Measurements from ENCODE around the gene TRIM14. TPM values are rescaled to one million over a fixed set of nuclear protein-coding genes. Genes with fewer than 3 reads are reported as not detected.

TRIM14 gene
- total and polyA plus RNA-seq, 2 donors (not counting 1 experiment from before 2014, with no cell fraction given): 22.5 to 23.9 TPM

- Histone ChIP-seq H3K27ac (ENCODE audit: low read length in 2 of 2) (no peak overlapping the region), H3K27me3 (replicated peaks in 1 of 4; ENCODE audit: control extremely low read depth in 1 of 4, control insufficient read depth in 3 of 4, insufficient read depth in 4 of 4, low read length in 3 of 4) (no peaks in the 10 kb centered on the region), H4K20me1 (ENCODE audit: control insufficient read depth, insufficient read depth, low read length, poor library complexity, severe bottlenecking) (no peaks in the 10 kb centered on the region), H3K79me2 (ENCODE audit: control insufficient read depth, insufficient read depth, low read length) (peaks cover 43% of the 10 kb centered on the region), H2AFZ (ENCODE audit: insufficient read depth, low read depth, low read length, poor library complexity, severe bottlenecking) (no peak overlapping the region), H3K4me1 (ENCODE audit: control insufficient read depth in 2 of 2, insufficient read depth in 2 of 2, low read length in 2 of 2) (peaks cover 58 to 62% of the 10 kb centered on the region in 2 donors), H3K4me3 (ENCODE audit: control extremely low read depth in 1 of 5, extremely low read depth in 1 of 5, insufficient read depth in 1 of 5, low read depth in 2 of 5, low read length in 4 of 5) (no peak overlapping the region), H3K9ac (ENCODE audit: low read length) (no peak overlapping the region), H3K9me3 (ENCODE audit: control extremely low read depth in 1 of 3, control insufficient read depth in 2 of 3, insufficient read depth in 1 of 3, low read length in 2 of 3) (no peaks in the 10 kb centered on the region), H3K36me3 (replicated peaks in 1 of 2; ENCODE audit: control extremely low read depth in 1 of 2, control insufficient read depth in 1 of 2, extremely low read depth in 1 of 2, insufficient read depth in 2 of 2, low read length in 1 of 2) (peaks cover 0 to 17% of the 10 kb centered on the region in 2 experiments), H3K4me2 (replicated peaks; ENCODE audit: low read depth, low read length, poor library complexity, severe bottlenecking) (peak overlapping the region; percentile 10)
- no peak for DNase-seq
- no peaks in the 10 kb centered on the region for H3K9me3 Mint-ChIP-seq (ENCODE audit: insufficient read depth)
- ChIA-PET CTCF (interaction anchor here (0.9 kb wide), 2 partner anchors 22 to 26 kb away, joined by 4 read pairs; no protein-coding TSS in a partner anchor), POLR2A (interaction anchor here (0.6 to 0.7 kb wide), 2 partner anchors 10 to 160 kb away, joined by 6 to 7 read pairs; no protein-coding TSS in a partner anchor)
- intact Hi-C loops (cut with micrococcal nuclease): no loop called here
- WGBS (ENCODE audit: insufficient coverage): no CpG with 5 or more reads among the region's 2 CpGs
- H3K4me1 Mint-ChIP-seq: peaks cover 58% of the 10 kb centered on the region
- H3K4me3 Mint-ChIP-seq: no peak overlapping the region
- TF ChIP-seq CTCF (IDR thresholded peaks at IDR 0.05) (no peak), EZH2 (IDR thresholded peaks at IDR 0.05; ENCODE audit: borderline replicate concordance, insufficient read depth, low read depth, low read length, poor library complexity, severe bottlenecking) (no peak)
- no peaks in the 10 kb centered on the region for H3K27me3 Mint-ChIP-seq
- H3K27ac Mint-ChIP-seq: peak overlapping the region; percentile 77
- ATAC-seq (ENCODE audit: low read depth): no peak
Observed at GRCh38 chr9:98099346-98099745, 19.7 kb downstream of the TRIM14 start.

GRCh38 chr9:98097836-98098235 is 21.2 kb downstream of the TRIM14 start:
- no peak overlapping the region for H3K4me3 Mint-ChIP-seq
- CTCF ChIA-PET: interaction anchor here (1.1 to 2.3 kb wide), 4 partner anchors 9 to 118 kb away, joined by 3 to 7 read pairs (median 6); no protein-coding TSS in a partner anchor
- TF ChIP-seq CTCF (IDR thresholded peaks at IDR 0.05) (no peak), EZH2 (IDR thresholded peaks at IDR 0.05; ENCODE audit: borderline replicate concordance, insufficient read depth, low read depth, low read length, poor library complexity, severe bottlenecking) (no peak)
- Histone ChIP-seq H4K20me1 (ENCODE audit: control insufficient read depth, insufficient read depth, low read length, poor library complexity, severe bottlenecking) (no peaks in the 10 kb centered on the region), H3K27me3 (replicated peaks in 1 of 4; ENCODE audit: control extremely low read depth in 1 of 4, control insufficient read depth in 3 of 4, insufficient read depth in 4 of 4, low read length in 3 of 4) (no peaks in the 10 kb centered on the region), H3K4me2 (replicated peaks; ENCODE audit: low read depth, low read length, poor library complexity, severe bottlenecking) (no peak overlapping the region), H3K36me3 (replicated peaks in 1 of 2; ENCODE audit: control extremely low read depth in 1 of 2, control insufficient read depth in 1 of 2, extremely low read depth in 1 of 2, insufficient read depth in 2 of 2, low read length in 1 of 2) (peaks cover 0 to 20% of the 10 kb centered on the region in 2 experiments), H3K9ac (ENCODE audit: low read length) (no peak overlapping the region), H3K79me2 (ENCODE audit: control insufficient read depth, insufficient read depth, low read length) (peaks cover 41% of the 10 kb centered on the region), H3K27ac (ENCODE audit: low read length in 2 of 2) (no peak overlapping the region), H3K4me1 (ENCODE audit: control insufficient read depth in 2 of 2, insufficient read depth in 2 of 2, low read length in 2 of 2) (peaks cover 43 to 47% of the 10 kb centered on the region in 2 donors), H3K9me3 (ENCODE audit: control extremely low read depth in 1 of 3, control insufficient read depth in 2 of 3, insufficient read depth in 1 of 3, low read length in 2 of 3) (no peaks in the 10 kb centered on the region), H2AFZ (ENCODE audit: insufficient read depth, low read depth, low read length, poor library complexity, severe bottlenecking) (no peak overlapping the region), H3K4me3 (ENCODE audit: control extremely low read depth in 1 of 5, extremely low read depth in 1 of 5, insufficient read depth in 1 of 5, low read depth in 2 of 5, low read length in 4 of 5) (no peak overlapping the region)
- no peaks in the 10 kb centered on the region for H3K9me3 Mint-ChIP-seq (ENCODE audit: insufficient read depth)
- POLR2A ChIA-PET: interaction anchor here (1.0 kb wide), 1 partner anchor 21 kb away, joined by 3 read pairs; the partner anchor contains the start of gene TRIM14
- intact Hi-C loops (cut with micrococcal nuclease): no loop called here
- H3K27ac Mint-ChIP-seq: no peak overlapping the region
- 70% methylated on average over 3 of the region's 4 CpGs for WGBS (ENCODE audit: insufficient coverage)
- DNase-seq (no peak), ATAC-seq (ENCODE audit: low read depth) (no peak)
- peaks cover 49% of the 10 kb centered on the region for H3K4me1 Mint-ChIP-seq
- no peaks in the 10 kb centered on the region for H3K27me3 Mint-ChIP-seq

Measured in B cell (primary cell).